SU-DHL-6 (cell line): ENCODE results near the gene PSMB5.

Experiments
- EZH2phosphoT487 ChIP-seq: fragments of 200-600 bp; sonication (generic), shearing (Covaris generic); conservative IDR thresholded peaks from 2 replicates; pipeline ENCODE4 v1.6.1; 2018; ENCODE audit warnings: mild to moderate bottlenecking, antibody characterized with exemption, low read length, moderate library complexity, mixed read lengths
- TF ChIP-seq, protein P1 (sequence below): fragments of 200-600 bp; sonication (generic); IDR thresholded peaks from one replicate; pipeline ENCODE4 v1.5.1; 2017; ENCODE audit warnings: antibody characterized with exemption, mild to moderate bottlenecking, low read length, moderate library complexity; ENCODE audit not compliant: insufficient read depth, poor library complexity, severe bottlenecking

DNA sequence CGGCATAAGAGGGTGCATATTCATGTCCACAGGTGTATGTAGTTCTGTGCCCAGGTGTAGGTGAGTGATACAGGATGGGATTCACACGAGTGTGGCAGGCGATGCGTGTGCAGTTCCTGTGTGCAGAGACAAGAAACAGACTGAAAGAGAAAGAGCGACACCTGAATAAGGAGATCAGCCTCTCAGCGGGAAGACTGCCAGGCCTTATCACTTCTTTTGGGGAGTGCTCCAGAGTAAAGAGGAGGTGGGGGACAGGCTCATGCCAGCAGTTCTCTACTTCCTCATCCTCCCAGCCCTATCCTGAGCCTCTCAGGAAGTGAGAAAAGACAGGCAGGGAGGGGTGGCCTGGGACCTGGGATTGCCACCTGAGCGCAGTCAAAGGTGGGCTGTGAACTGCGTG is 10.1 kb upstream of the PSMB5 start:
- TF ChIP-seq, protein P1, sequence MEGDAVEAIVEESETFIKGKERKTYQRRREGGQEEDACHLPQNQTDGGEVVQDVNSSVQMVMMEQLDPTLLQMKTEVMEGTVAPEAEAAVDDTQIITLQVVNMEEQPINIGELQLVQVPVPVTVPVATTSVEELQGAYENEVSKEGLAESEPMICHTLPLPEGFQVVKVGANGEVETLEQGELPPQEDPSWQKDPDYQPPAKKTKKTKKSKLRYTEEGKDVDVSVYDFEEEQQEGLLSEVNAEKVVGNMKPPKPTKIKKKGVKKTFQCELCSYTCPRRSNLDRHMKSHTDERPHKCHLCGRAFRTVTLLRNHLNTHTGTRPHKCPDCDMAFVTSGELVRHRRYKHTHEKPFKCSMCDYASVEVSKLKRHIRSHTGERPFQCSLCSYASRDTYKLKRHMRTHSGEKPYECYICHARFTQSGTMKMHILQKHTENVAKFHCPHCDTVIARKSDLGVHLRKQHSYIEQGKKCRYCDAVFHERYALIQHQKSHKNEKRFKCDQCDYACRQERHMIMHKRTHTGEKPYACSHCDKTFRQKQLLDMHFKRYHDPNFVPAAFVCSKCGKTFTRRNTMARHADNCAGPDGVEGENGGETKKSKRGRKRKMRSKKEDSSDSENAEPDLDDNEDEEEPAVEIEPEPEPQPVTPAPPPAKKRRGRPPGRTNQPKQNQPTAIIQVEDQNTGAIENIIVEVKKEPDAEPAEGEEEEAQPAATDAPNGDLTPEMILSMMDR: no peak
- TF ChIP-seq EZH2phosphoT487: no peak
